Stimulated activated CD4-positive, alpha-beta T cell treated with anti-CD3 and anti-CD28 coated beads, TNF-alpha, amount 100 ng/mL, for 48 hours (primary cell): ENCODE measurements around the gene CDH24.
A peak's percentile ranks its signal among the peaks of the same experiment; 100 is the strongest.

Experiments used
- DNase-seq, 3 donors: peaks; one replicate each; pipeline ENCODE4 v3.0.0-alpha.2; 2020; ENCODE audit warnings: low read depth in 3 of 3

Gene CDH24

GRCh38 chr14:23089498-23090253, 32.4 kb upstream of the CDH24 start:
- DNase-seq, result no peak

- no peak for DNase-seq
Observed at GRCh38 chr14:23086565-23086964, 29.2 kb upstream of the CDH24 start.

GRCh38 chr14:23085458-23085857, 28.1 kb upstream of the CDH24 start:
- no peak for DNase-seq

- DNase-seq, result no peak
Observed at GRCh38 chr14:23080474-23080873, 23.2 kb upstream of the CDH24 start.

- DNase-seq, result no peak
Observed at GRCh38 chr14:23079716-23080115, 22.4 kb upstream of the CDH24 start.

- DNase-seq, result no peak
Observed at GRCh38 chr14:23078692-23079116, 21.4 kb upstream of the CDH24 start.

GRCh38 chr14:23077962-23078361, 20.6 kb upstream of the CDH24 start:
- DNase-seq, result no peak

- DNase-seq, result no peak
Observed at GRCh38 chr14:23076785-23077408, 19.6 kb upstream of the CDH24 start.

- DNase-seq, result no peak
Observed at GRCh38 chr14:23074906-23075305, 17.6 kb upstream of the CDH24 start.

- DNase-seq, result no peak
Observed at GRCh38 chr14:23071921-23072539, 14.7 kb upstream of the CDH24 start.

GRCh38 chr14:23071244-23071920, 14.1 kb upstream of the CDH24 start:
- peak; percentile 58 to 72 (median 72) for DNase-seq

- DNase-seq, result no peak
Observed at GRCh38 chr14:23070262-23071129, 13.2 kb upstream of the CDH24 start.

GRCh38 chr14:23069413-23069806, 12.1 kb upstream of the CDH24 start:
- no peak for DNase-seq

- peak; percentile 46 to 64 (median 47) for DNase-seq
Observed at GRCh38 chr14:23068789-23069412, 11.6 kb upstream of the CDH24 start.

GRCh38 chr14:23067847-23068788, 10.8 kb upstream of the CDH24 start:
- no peak for DNase-seq

GRCh38 chr14:23066855-23067744, 9.8 kb upstream of the CDH24 start:
- no peak for DNase-seq

- DNase-seq, result no peak
Observed at GRCh38 chr14:23066368-23066767, 9.0 kb upstream of the CDH24 start.

- DNase-seq, result no peak
Observed at GRCh38 chr14:23063601-23064000, 6.3 kb upstream of the CDH24 start.

- no peak for DNase-seq
Observed at GRCh38 chr14:23062002-23062401, 4.7 kb upstream of the CDH24 start.
